SK-N-SH (cell line): Measurements from ENCODE around the gene C2CD4C.

ENCODE experiments used
- CHD2 ChIP-seq: fragments of 150-350 bp; IDR thresholded peaks from 2 replicates; pipeline ENCODE4 v1.6.1; 2018; ENCODE audit warnings: low read length; ENCODE audit not compliant: partially characterized antibody
- EP300 ChIP-seq, 2 experiments: IDR thresholded peaks; 2 replicates each; pipeline versions ENCODE4 v1.4.0 to v1.6.1; 2012; ENCODE audit warnings: borderline replicate concordance in 1 of 2, low read depth in 1 of 2, low read length in 1 of 2
- EZH2phosphoT487 ChIP-seq: fragments of 200-600 bp; sonication (generic); IDR thresholded peaks from 2 replicates; pipeline ENCODE4 v1.6.1; 2017; ENCODE audit warnings: low read depth, mixed run types, mild to moderate bottlenecking, antibody characterized with exemption, moderate library complexity, borderline replicate concordance
- FOSL2 ChIP-seq: IDR thresholded peaks from 2 replicates; pipeline ENCODE4 v1.4.0; 2012; ENCODE audit warnings: low read depth, mild to moderate bottlenecking, moderate library complexity, borderline replicate concordance
- JUND ChIP-seq: IDR thresholded peaks from 2 replicates; pipeline ENCODE4 v1.4.0; 2012
- MEF2A ChIP-seq: IDR thresholded peaks from 2 replicates; pipeline ENCODE4 v1.4.0; 2012; ENCODE audit warnings: low read depth, borderline replicate concordance
- POLR2AphosphoS5 ChIP-seq: IDR thresholded peaks from 2 replicates; pipeline ENCODE4 v1.6.1; 2012; ENCODE audit warnings: low read depth, low read length
- RAD21 ChIP-seq: IDR thresholded peaks from 2 replicates; pipeline ENCODE4 v1.6.1; 2012; ENCODE audit warnings: mild to moderate bottlenecking, low read length
- RCOR1 ChIP-seq: fragments of 150-350 bp; IDR thresholded peaks from 2 replicates; pipeline ENCODE4 v1.6.1; 2017; ENCODE audit warnings: antibody characterized with exemption, low read length
- TAF1 ChIP-seq: IDR thresholded peaks from 2 replicates; pipeline ENCODE4 v1.6.1; 2012; ENCODE audit warnings: low read depth, mild to moderate bottlenecking, low read length, moderate library complexity, borderline replicate concordance
- TF ChIP-seq, protein P1 (sequence below): fragments of 200-600 bp; sonication (generic); IDR thresholded peaks from 2 replicates; pipeline ENCODE4 v1.6.1; 2017; ENCODE audit warnings: antibody characterized with exemption, mild to moderate bottlenecking, moderate library complexity
- TF ChIP-seq, protein P2 (sequence below): fragments of 150-350 bp; IDR thresholded peaks from 2 replicates; pipeline ENCODE4 v1.6.1; 2017; ENCODE audit warnings: antibody characterized with exemption, low read length, low read depth, borderline replicate concordance
- TF ChIP-seq, protein P3 (sequence below): IDR thresholded peaks from 2 replicates; pipeline ENCODE4 v1.6.1; 2012; ENCODE audit warnings: mild to moderate bottlenecking, low read depth, low read length, moderate library complexity
- TF ChIP-seq, protein P4 (sequence below): IDR thresholded peaks from 2 replicates; pipeline ENCODE4 v1.4.0; 2012; ENCODE audit warnings: low read depth

DNA sequence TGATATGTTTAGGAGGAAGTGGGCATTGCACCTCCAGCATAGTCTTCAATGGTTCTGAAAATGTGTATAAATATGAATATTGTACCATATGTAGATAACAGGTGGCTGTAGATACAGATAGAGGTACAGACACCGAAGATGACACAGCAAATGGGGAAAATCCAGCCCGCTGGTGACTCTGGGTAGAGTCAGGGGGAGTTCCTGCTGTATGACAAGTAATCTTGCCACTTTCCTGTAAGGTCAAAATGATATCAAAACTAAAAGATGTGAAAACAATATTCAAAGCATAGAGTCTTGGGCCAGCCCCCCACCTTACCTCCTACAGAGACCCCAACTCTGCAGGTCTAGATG is 17.8 kb downstream of the C2CD4C start:
- TF ChIP-seq JUND (no peak), CHD2 (no peak), POLR2AphosphoS5 (no peak), TAF1 (no peak), RAD21 (no peak), EP300 (IDR thresholded peaks at IDR 0.05; ENCODE audit: borderline replicate concordance in 1 of 2, low read depth in 1 of 2, low read length in 1 of 2) (no peak), MEF2A (no peak), RCOR1 (no peak), EZH2phosphoT487 (no peak), FOSL2 (no peak)
- TF ChIP-seq, protein P1, sequence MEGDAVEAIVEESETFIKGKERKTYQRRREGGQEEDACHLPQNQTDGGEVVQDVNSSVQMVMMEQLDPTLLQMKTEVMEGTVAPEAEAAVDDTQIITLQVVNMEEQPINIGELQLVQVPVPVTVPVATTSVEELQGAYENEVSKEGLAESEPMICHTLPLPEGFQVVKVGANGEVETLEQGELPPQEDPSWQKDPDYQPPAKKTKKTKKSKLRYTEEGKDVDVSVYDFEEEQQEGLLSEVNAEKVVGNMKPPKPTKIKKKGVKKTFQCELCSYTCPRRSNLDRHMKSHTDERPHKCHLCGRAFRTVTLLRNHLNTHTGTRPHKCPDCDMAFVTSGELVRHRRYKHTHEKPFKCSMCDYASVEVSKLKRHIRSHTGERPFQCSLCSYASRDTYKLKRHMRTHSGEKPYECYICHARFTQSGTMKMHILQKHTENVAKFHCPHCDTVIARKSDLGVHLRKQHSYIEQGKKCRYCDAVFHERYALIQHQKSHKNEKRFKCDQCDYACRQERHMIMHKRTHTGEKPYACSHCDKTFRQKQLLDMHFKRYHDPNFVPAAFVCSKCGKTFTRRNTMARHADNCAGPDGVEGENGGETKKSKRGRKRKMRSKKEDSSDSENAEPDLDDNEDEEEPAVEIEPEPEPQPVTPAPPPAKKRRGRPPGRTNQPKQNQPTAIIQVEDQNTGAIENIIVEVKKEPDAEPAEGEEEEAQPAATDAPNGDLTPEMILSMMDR, result no peak
- TF ChIP-seq, protein P2, sequence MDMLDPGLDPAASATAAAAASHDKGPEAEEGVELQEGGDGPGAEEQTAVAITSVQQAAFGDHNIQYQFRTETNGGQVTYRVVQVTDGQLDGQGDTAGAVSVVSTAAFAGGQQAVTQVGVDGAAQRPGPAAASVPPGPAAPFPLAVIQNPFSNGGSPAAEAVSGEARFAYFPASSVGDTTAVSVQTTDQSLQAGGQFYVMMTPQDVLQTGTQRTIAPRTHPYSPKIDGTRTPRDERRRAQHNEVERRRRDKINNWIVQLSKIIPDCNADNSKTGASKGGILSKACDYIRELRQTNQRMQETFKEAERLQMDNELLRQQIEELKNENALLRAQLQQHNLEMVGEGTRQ, result no peak
- TF ChIP-seq, protein P3, sequence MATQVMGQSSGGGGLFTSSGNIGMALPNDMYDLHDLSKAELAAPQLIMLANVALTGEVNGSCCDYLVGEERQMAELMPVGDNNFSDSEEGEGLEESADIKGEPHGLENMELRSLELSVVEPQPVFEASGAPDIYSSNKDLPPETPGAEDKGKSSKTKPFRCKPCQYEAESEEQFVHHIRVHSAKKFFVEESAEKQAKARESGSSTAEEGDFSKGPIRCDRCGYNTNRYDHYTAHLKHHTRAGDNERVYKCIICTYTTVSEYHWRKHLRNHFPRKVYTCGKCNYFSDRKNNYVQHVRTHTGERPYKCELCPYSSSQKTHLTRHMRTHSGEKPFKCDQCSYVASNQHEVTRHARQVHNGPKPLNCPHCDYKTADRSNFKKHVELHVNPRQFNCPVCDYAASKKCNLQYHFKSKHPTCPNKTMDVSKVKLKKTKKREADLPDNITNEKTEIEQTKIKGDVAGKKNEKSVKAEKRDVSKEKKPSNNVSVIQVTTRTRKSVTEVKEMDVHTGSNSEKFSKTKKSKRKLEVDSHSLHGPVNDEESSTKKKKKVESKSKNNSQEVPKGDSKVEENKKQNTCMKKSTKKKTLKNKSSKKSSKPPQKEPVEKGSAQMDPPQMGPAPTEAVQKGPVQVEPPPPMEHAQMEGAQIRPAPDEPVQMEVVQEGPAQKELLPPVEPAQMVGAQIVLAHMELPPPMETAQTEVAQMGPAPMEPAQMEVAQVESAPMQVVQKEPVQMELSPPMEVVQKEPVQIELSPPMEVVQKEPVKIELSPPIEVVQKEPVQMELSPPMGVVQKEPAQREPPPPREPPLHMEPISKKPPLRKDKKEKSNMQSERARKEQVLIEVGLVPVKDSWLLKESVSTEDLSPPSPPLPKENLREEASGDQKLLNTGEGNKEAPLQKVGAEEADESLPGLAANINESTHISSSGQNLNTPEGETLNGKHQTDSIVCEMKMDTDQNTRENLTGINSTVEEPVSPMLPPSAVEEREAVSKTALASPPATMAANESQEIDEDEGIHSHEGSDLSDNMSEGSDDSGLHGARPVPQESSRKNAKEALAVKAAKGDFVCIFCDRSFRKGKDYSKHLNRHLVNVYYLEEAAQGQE, result no peak
- TF ChIP-seq, protein P4, sequence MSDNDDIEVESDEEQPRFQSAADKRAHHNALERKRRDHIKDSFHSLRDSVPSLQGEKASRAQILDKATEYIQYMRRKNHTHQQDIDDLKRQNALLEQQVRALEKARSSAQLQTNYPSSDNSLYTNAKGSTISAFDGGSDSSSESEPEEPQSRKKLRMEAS, result no peak
